HG03175 (cell line): ENCODE data around the gene TRMT112.

Source experiments
- ATAC-seq: cut with Tn5 transposase; IDR thresholded peaks from one replicate; pipeline ENCODE4 v1.9.1; 2021; ENCODE audit warnings: mild to moderate bottlenecking, moderate library complexity; ENCODE audit not compliant: unreplicated experiment

Gene TRMT112

GRCh38 chr11:64317325-64317960, at the start of gene TRMT112:
TSS of gene TRMT112 (minus strand) at chr11:64317559. CDS start at chr11:64317526, 33 bp downstream.
- peak; percentile 70 for ATAC-seq

- no peak for ATAC-seq
Measured at GRCh38 chr11:64366751-64367150, 49.4 kb upstream of the TRMT112 start.

- no peak for ATAC-seq
Measured at GRCh38 chr11:64364911-64365310, 47.6 kb upstream of the TRMT112 start.

GRCh38 chr11:64364435-64364834, 47.1 kb upstream of the TRMT112 start:
- no peak for ATAC-seq

GRCh38 chr11:64362339-64362738, 45.0 kb upstream of the TRMT112 start:
- ATAC-seq, result no peak

GRCh38 chr11:64361659-64362058, 44.3 kb upstream of the TRMT112 start:
- ATAC-seq, result no peak

- no peak for ATAC-seq
Measured at GRCh38 chr11:64360448-64360921, 43.1 kb upstream of the TRMT112 start.

GRCh38 chr11:64359712-64360445, 42.5 kb upstream of the TRMT112 start:
- ATAC-seq, result no peak

GRCh38 chr11:64358907-64359711, 41.8 kb upstream of the TRMT112 start, which contains the start of gene RPS6KA4:
TSS of gene RPS6KA4 (plus strand) at chr11:64359162. CDS start at chr11:64359236, 74 bp downstream.
- ATAC-seq, result peak; percentile 68

GRCh38 chr11:64358536-64358906, 41.2 kb upstream of the TRMT112 start:
- ATAC-seq, result no peak

GRCh38 chr11:64357904-64358535, 40.7 kb upstream of the TRMT112 start:
- no peak for ATAC-seq

- no peak for ATAC-seq
Measured at GRCh38 chr11:64357446-64357845, 40.1 kb upstream of the TRMT112 start.

- ATAC-seq, result no peak
Measured at GRCh38 chr11:64356498-64357411, 39.4 kb upstream of the TRMT112 start.

- no peak for ATAC-seq
Measured at GRCh38 chr11:64355078-64355940, 38.0 kb upstream of the TRMT112 start.

GRCh38 chr11:64353715-64354506, 36.6 kb upstream of the TRMT112 start:
- ATAC-seq, result no peak

- no peak for ATAC-seq
Measured at GRCh38 chr11:64352995-64353714, 35.8 kb upstream of the TRMT112 start.
